ENCODE results near the gene NOP9.

- TF ChIP-seq CTCF (IDR thresholded peaks at IDR 0.05) (no peak), EZH2 (IDR thresholded peaks at IDR 0.05) (no peak)
Observed at GRCh38 chr14:24290746-24291145, 8.9 kb upstream of the NOP9 start.
